ENCODE results near the gene SLC25A33.
"Not testable (repeated sequence)": the region's sequence is repeated elsewhere in the genome, so short reads cannot be mapped to it uniquely, and the experiment has no call there.

Gene SLC25A33

GRCh38 chr1:9544926-9545325 lies 5.7 kb downstream of the SLC25A33 start:
- H3K4me2 ChIP-seq (ENCODE audit: low read length) = no peak overlapping the region

GRCh38 chr1:9549955-9550546 lies 10.8 kb downstream of the SLC25A33 start:
- Histone ChIP-seq H3K4me1 (ENCODE audit: control insufficient read depth, insufficient read depth, low read length) (no peaks in the 10 kb centered on the region), H3K4me3 (ENCODE audit: low read length) (no peak overlapping the region), H3K9ac (ENCODE audit: low read depth, low read length) (no peak overlapping the region), H3K36me3 (ENCODE audit: insufficient read depth, low read length) (peaks cover 3% of the 10 kb centered on the region), H3K27me3 (ENCODE audit: control insufficient read depth, insufficient read depth, low read length) (no peaks in the 10 kb centered on the region), H3K4me2 (ENCODE audit: low read length) (no peak overlapping the region), H3K9me3 (replicated peaks; ENCODE audit: low read length) (no peaks in the 10 kb centered on the region)

More at GRCh38 chr1:9544926-9545325, 5.7 kb downstream of the SLC25A33 start:
- H3K4me1 ChIP-seq (ENCODE audit: control insufficient read depth, insufficient read depth, low read length) = peaks cover 13% of the 10 kb centered on the region
- H3K36me3 ChIP-seq (ENCODE audit: insufficient read depth, low read length) = no peaks in the 10 kb centered on the region
- no peak overlapping the region for H3K9ac ChIP-seq (ENCODE audit: low read depth, low read length)
- H3K4me3 ChIP-seq (ENCODE audit: low read length) = no peak overlapping the region
- no peaks in the 10 kb centered on the region for H3K27me3 ChIP-seq (ENCODE audit: control insufficient read depth, insufficient read depth, low read length)
- no peaks in the 10 kb centered on the region for H3K9me3 ChIP-seq (replicated peaks; ENCODE audit: low read length)

GRCh38 chr1:9551984-9552383 lies 12.7 kb downstream of the SLC25A33 start:
- Histone ChIP-seq H3K9ac (ENCODE audit: low read depth, low read length) (no peak overlapping the region), H3K27me3 (ENCODE audit: control insufficient read depth, insufficient read depth, low read length) (no peaks in the 10 kb centered on the region), H3K9me3 (replicated peaks; ENCODE audit: low read length) (no peaks in the 10 kb centered on the region), H3K4me3 (ENCODE audit: low read length) (no peak overlapping the region), H3K4me1 (ENCODE audit: control insufficient read depth, insufficient read depth, low read length) (peaks cover 6% of the 10 kb centered on the region), H3K4me2 (ENCODE audit: low read length) (no peak overlapping the region), H3K36me3 (ENCODE audit: insufficient read depth, low read length) (peaks cover 6% of the 10 kb centered on the region)

DNA sequence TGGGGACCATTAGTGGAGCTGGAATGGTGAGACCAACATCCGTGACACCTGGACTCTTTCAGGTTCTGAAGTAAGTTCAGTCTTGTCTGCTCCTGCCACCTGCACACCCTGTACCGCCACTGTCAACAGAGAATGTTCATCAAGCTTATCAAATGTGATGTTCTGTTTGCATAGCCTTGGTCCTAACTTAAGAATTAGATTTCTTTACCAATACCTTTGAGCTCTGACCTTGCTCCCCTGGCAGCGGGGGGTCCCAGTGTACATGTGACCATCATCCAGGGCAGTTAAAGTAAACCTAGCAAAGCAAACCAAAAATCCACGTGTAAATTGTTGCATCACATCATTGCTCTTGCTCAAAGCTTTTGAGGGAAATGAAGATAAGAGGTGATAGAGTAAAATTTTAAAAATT lies 14.5 kb downstream of the SLC25A33 start:
- Histone ChIP-seq H3K9ac (ENCODE audit: low read depth, low read length) (no peak overlapping the region), H3K9me3 (replicated peaks; ENCODE audit: low read length) (no peaks in the 10 kb centered on the region), H3K36me3 (ENCODE audit: insufficient read depth, low read length) (peaks cover 10% of the 10 kb centered on the region), H3K4me2 (ENCODE audit: low read length) (no peak overlapping the region), H3K4me3 (ENCODE audit: low read length) (no peak overlapping the region), H3K27me3 (ENCODE audit: control insufficient read depth, insufficient read depth, low read length) (no peaks in the 10 kb centered on the region), H3K4me1 (ENCODE audit: control insufficient read depth, insufficient read depth, low read length) (peaks cover 6% of the 10 kb centered on the region)

GRCh38 chr1:9555942-9556341 lies 16.7 kb downstream of the SLC25A33 start:
- H3K27me3 ChIP-seq (ENCODE audit: control insufficient read depth, insufficient read depth, low read length) = no peaks in the 10 kb centered on the region
- no peaks in the 10 kb centered on the region for H3K9me3 ChIP-seq (replicated peaks; ENCODE audit: low read length)
- peaks cover 7% of the 10 kb centered on the region for H3K36me3 ChIP-seq (ENCODE audit: insufficient read depth, low read length)
- no peak overlapping the region for H3K4me2 ChIP-seq (ENCODE audit: low read length)
- H3K4me3 ChIP-seq (ENCODE audit: low read length) = no peak overlapping the region
- no peak overlapping the region for H3K9ac ChIP-seq (ENCODE audit: low read depth, low read length)
- peaks cover 6% of the 10 kb centered on the region for H3K4me1 ChIP-seq (ENCODE audit: control insufficient read depth, insufficient read depth, low read length)

GRCh38 chr1:9557624-9558023 lies 18.4 kb downstream of the SLC25A33 start:
- Histone ChIP-seq H3K4me3 (ENCODE audit: low read length) (no peak overlapping the region), H3K4me2 (ENCODE audit: low read length) (no peak overlapping the region), H3K4me1 (ENCODE audit: control insufficient read depth, insufficient read depth, low read length) (peaks cover 14% of the 10 kb centered on the region), H3K27me3 (ENCODE audit: control insufficient read depth, insufficient read depth, low read length) (no peaks in the 10 kb centered on the region), H3K36me3 (ENCODE audit: insufficient read depth, low read length) (peaks cover 7% of the 10 kb centered on the region), H3K9ac (ENCODE audit: low read depth, low read length) (no peak overlapping the region), H3K9me3 (replicated peaks; ENCODE audit: low read length) (no peaks in the 10 kb centered on the region)

- Histone ChIP-seq H3K4me2 (ENCODE audit: low read length) (no peak overlapping the region), H3K9me3 (replicated peaks; ENCODE audit: low read length) (no peaks in the 10 kb centered on the region), H3K27me3 (ENCODE audit: control insufficient read depth, insufficient read depth, low read length) (no peaks in the 10 kb centered on the region), H3K9ac (ENCODE audit: low read depth, low read length) (no peak overlapping the region), H3K36me3 (ENCODE audit: insufficient read depth, low read length) (peaks cover 7% of the 10 kb centered on the region), H3K4me3 (ENCODE audit: low read length) (no peak overlapping the region), H3K4me1 (ENCODE audit: control insufficient read depth, insufficient read depth, low read length) (peaks cover 14% of the 10 kb centered on the region)
These were observed 19.1 kb downstream of the SLC25A33 start for GRCh38 chr1:9558271-9558945.

- H3K36me3 ChIP-seq (ENCODE audit: insufficient read depth, low read length) = peaks cover 7% of the 10 kb centered on the region
- H3K4me2 ChIP-seq (ENCODE audit: low read length) = no peak overlapping the region
- no peaks in the 10 kb centered on the region for H3K27me3 ChIP-seq (ENCODE audit: control insufficient read depth, insufficient read depth, low read length)
- no peaks in the 10 kb centered on the region for H3K9me3 ChIP-seq (replicated peaks; ENCODE audit: low read length)
- H3K4me3 ChIP-seq (ENCODE audit: low read length) = no peak overlapping the region
- H3K4me1 ChIP-seq (ENCODE audit: control insufficient read depth, insufficient read depth, low read length) = peaks cover 14% of the 10 kb centered on the region
- no peak overlapping the region for H3K9ac ChIP-seq (ENCODE audit: low read depth, low read length)
These were observed 19.8 kb downstream of the SLC25A33 start for GRCh38 chr1:9558946-9559545.

GRCh38 chr1:9559673-9560072 lies 20.4 kb downstream of the SLC25A33 start:
- Histone ChIP-seq H3K9me3 (replicated peaks; ENCODE audit: low read length) (no peaks in the 10 kb centered on the region), H3K9ac (ENCODE audit: low read depth, low read length) (no peak overlapping the region), H3K27me3 (ENCODE audit: control insufficient read depth, insufficient read depth, low read length) (no peaks in the 10 kb centered on the region), H3K4me2 (ENCODE audit: low read length) (no peak overlapping the region), H3K36me3 (ENCODE audit: insufficient read depth, low read length) (peaks cover 7% of the 10 kb centered on the region), H3K4me3 (ENCODE audit: low read length) (no peak overlapping the region), H3K4me1 (ENCODE audit: control insufficient read depth, insufficient read depth, low read length) (peaks cover 14% of the 10 kb centered on the region)

- not testable (repeated sequence) for H3K27me3 ChIP-seq (ENCODE audit: control insufficient read depth, insufficient read depth, low read length); H3K9ac ChIP-seq (ENCODE audit: low read depth, low read length); H3K36me3 ChIP-seq (ENCODE audit: insufficient read depth, low read length); H3K4me2 ChIP-seq (ENCODE audit: low read length); H3K9me3 ChIP-seq (replicated peaks; ENCODE audit: low read length); H3K4me3 ChIP-seq (ENCODE audit: low read length)
- peaks cover 14% of the 10 kb centered on the region for H3K4me1 ChIP-seq (ENCODE audit: control insufficient read depth, insufficient read depth, low read length)
These were observed 20.8 kb downstream of the SLC25A33 start for GRCh38 chr1:9560090-9560489.

GRCh38 chr1:9561429-9561828 lies 22.2 kb downstream of the SLC25A33 start:
- H3K9ac ChIP-seq (ENCODE audit: low read depth, low read length) = peak overlapping the region; percentile 5
- H3K4me1 ChIP-seq (ENCODE audit: control insufficient read depth, insufficient read depth, low read length) = peaks cover 9% of the 10 kb centered on the region
- H3K4me3 ChIP-seq (ENCODE audit: low read length) = no peak overlapping the region
- no peaks in the 10 kb centered on the region for H3K9me3 ChIP-seq (replicated peaks; ENCODE audit: low read length)
- H3K36me3 ChIP-seq (ENCODE audit: insufficient read depth, low read length) = peaks cover 3% of the 10 kb centered on the region
- H3K4me2 ChIP-seq (ENCODE audit: low read length) = peak overlapping the region; percentile 17
- H3K27me3 ChIP-seq (ENCODE audit: control insufficient read depth, insufficient read depth, low read length) = no peaks in the 10 kb centered on the region

DNA sequence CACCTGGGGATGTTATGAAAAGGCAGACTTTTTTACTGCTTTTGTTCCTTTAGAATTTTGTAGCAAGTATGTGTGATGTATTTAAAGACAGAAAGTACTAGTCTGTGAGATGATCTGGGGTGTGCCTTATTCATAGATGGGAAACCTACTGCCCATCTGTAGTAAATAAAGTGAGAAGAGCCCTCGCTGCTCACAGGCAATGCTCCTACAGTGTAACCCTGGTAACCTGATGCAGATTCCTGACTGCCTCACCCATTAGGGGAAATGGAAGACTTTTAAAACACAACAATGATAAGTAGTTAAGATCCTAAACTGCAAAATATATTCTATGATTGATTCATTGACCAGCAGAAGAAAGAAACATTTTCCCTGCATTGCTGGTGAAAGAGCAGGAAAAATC lies 30.0 kb downstream of the SLC25A33 start:
- Histone ChIP-seq H3K27me3 (ENCODE audit: control insufficient read depth, insufficient read depth, low read length) (no peaks in the 10 kb centered on the region), H3K9me3 (replicated peaks; ENCODE audit: low read length) (no peaks in the 10 kb centered on the region), H3K4me1 (ENCODE audit: control insufficient read depth, insufficient read depth, low read length) (no peaks in the 10 kb centered on the region), H3K4me2 (ENCODE audit: low read length) (no peak overlapping the region), H3K4me3 (ENCODE audit: low read length) (no peak overlapping the region), H3K36me3 (ENCODE audit: insufficient read depth, low read length) (no peaks in the 10 kb centered on the region), H3K9ac (ENCODE audit: low read depth, low read length) (no peak overlapping the region)
